ENCODE results near the gene ETNK1. TPM values are rescaled to one million over a fixed set of nuclear protein-coding genes. Genes with fewer than 3 reads are reported as not detected.

Gene ETNK1
- total and polyA plus RNA-seq, 5 donors from 2014 or later: 20.9 to 64.4 (median 22.0) TPM

- DNase-seq (no peak), ATAC-seq (ENCODE audit: low read depth in 2 of 2) (no peak)
- Histone ChIP-seq H3K27me3 (ENCODE audit: control insufficient read depth, insufficient read depth, low read length) (peaks cover 3% of the 10 kb centered on the region), H3K9me3 (ENCODE audit: control insufficient read depth in 2 of 2, low read length in 2 of 2) (peaks cover 4 to 10% of the 10 kb centered on the region in 2 experiments), H3K27ac (ENCODE audit: insufficient read depth, low read length, poor library complexity, severe bottlenecking) (no peak overlapping the region), H3K36me3 (ENCODE audit: control insufficient read depth, insufficient read depth, low read length) (no peaks in the 10 kb centered on the region), H3K4me3 (ENCODE audit: low read depth, low read length) (no peak overlapping the region), H3K4me1 (ENCODE audit: control insufficient read depth, insufficient read depth, low read length, poor library complexity, severe bottlenecking) (no peaks in the 10 kb centered on the region)
- Mint-ChIP-seq H3K27ac (no peak overlapping the region), H3K4me1 (peaks cover 0 to 5% (median 0%) of the 10 kb centered on the region in 4 donors), H3K9me3 (peaks cover 0 to 11% (median 6%) of the 10 kb centered on the region in 7 donors), H3K4me3 (no peak overlapping the region), H3K27me3 (peaks cover 44% of the 10 kb centered on the region), H3K36me3 (no peaks in the 10 kb centered on the region)
Measured at GRCh38 chr12:22617630-22618029, 7.3 kb upstream of the ETNK1 start.

DNA sequence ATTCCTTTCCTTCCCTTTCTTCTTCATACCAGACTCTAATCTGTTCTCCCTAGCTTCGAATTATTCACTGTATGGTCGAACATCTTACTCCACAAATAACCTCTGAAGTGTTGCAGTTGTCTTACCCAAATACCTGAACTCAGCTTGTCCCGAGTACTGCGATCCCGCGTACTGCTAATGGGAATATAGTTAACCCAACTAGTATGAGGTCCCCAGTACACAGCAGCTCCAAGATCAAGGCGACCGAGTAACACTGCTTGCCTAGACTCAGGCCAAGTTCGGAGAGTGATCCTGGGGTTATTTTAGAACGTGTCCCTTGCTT, 462 bp upstream of the ETNK1 start:
- ATAC-seq (ENCODE audit: low read depth in 2 of 2): no peak

DNA sequence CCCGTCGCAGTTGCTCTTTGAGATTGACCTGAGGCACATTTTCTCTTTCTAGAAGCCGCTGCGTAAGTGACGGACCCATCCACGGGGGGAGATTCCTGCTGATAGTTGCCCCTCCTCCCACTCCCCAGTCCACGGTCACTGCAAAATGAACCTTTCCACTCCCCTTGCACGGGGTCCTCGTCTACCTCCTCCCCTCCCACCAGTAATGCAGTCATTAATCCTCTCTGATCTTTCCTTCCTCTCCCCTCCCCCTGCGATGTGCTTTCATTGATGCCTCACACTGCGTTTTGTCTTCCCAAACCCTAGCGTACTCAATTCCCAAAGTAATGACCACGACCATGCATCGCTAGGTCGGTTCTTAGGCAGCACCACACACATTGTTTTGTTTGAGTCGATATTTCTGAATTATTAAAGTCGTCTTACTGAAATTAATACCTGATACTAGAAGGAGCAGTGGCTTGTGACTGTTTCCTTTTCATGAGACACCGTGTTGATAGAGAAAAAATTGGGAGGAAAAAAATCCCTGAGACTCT, 857 bp downstream of the ETNK1 start:
- H3K27me3 ChIP-seq (ENCODE audit: control insufficient read depth, insufficient read depth, low read length): peaks cover 5% of the 10 kb centered on the region
- Mint-ChIP-seq H3K4me3 (peak overlapping the region; percentile 94 to 99 (median 96)), H3K4me1 (peaks cover 39 to 55% (median 46%) of the 10 kb centered on the region in 4 donors), H3K36me3 (no peaks in the 10 kb centered on the region), H3K27me3 (peaks cover 26% of the 10 kb centered on the region), H3K27ac (peak overlapping the region; percentile 94 to 100 (median 97)), H3K9me3 (peaks cover 0 to 2% (median 0%) of the 10 kb centered on the region in 7 donors)
- DNase-seq (peak in 2 of 3 donors; percentile 22 to 54), ATAC-seq (ENCODE audit: low read depth in 2 of 2) (peak in 1 of 2 donors; percentile 1)
- H3K27ac ChIP-seq (ENCODE audit: insufficient read depth, low read length, poor library complexity, severe bottlenecking): peak overlapping the region; percentile 90
- H3K4me1 ChIP-seq (ENCODE audit: control insufficient read depth, insufficient read depth, low read length, poor library complexity, severe bottlenecking): peaks cover 26% of the 10 kb centered on the region
- no peaks in the 10 kb centered on the region for H3K9me3 ChIP-seq (ENCODE audit: control insufficient read depth in 2 of 2, low read length in 2 of 2)
- H3K4me3 ChIP-seq (ENCODE audit: low read depth, low read length): peak overlapping the region; percentile 94
- H3K36me3 ChIP-seq (ENCODE audit: control insufficient read depth, insufficient read depth, low read length): no peaks in the 10 kb centered on the region

More for the DNA sequence above, 462 bp upstream of the ETNK1 start:
- peaks cover 5% of the 10 kb centered on the region for H3K27me3 ChIP-seq (ENCODE audit: control insufficient read depth, insufficient read depth, low read length)
- peaks cover 33% of the 10 kb centered on the region for H3K27me3 Mint-ChIP-seq
- H3K36me3 Mint-ChIP-seq: no peaks in the 10 kb centered on the region
- DNase-seq: no peak
- peak overlapping the region; percentile 90 for H3K27ac ChIP-seq (ENCODE audit: insufficient read depth, low read length, poor library complexity, severe bottlenecking)
- H3K9me3 ChIP-seq (ENCODE audit: control insufficient read depth in 2 of 2, low read length in 2 of 2): no peaks in the 10 kb centered on the region
- H3K36me3 ChIP-seq (ENCODE audit: control insufficient read depth, insufficient read depth, low read length): no peaks in the 10 kb centered on the region
- peaks cover 0 to 2% (median 0%) of the 10 kb centered on the region in 7 donors for H3K9me3 Mint-ChIP-seq
- peak overlapping the region; percentile 94 to 100 (median 97) for H3K27ac Mint-ChIP-seq
- H3K4me3 Mint-ChIP-seq: peak overlapping the region; percentile 94 to 99 (median 96)
- H3K4me1 Mint-ChIP-seq: peaks cover 32 to 45% (median 38%) of the 10 kb centered on the region in 4 donors
- peaks cover 26% of the 10 kb centered on the region for H3K4me1 ChIP-seq (ENCODE audit: control insufficient read depth, insufficient read depth, low read length, poor library complexity, severe bottlenecking)
- peak overlapping the region; percentile 90 for H3K4me3 ChIP-seq (ENCODE audit: low read depth, low read length)

GRCh38 chr12:22626406-22626805, 1.4 kb downstream of the ETNK1 start:
- H3K36me3 ChIP-seq (ENCODE audit: control insufficient read depth, insufficient read depth, low read length): no peaks in the 10 kb centered on the region
- Mint-ChIP-seq H3K9me3 (peaks cover 0 to 2% (median 0%) of the 10 kb centered on the region in 7 donors), H3K27me3 (peaks cover 20% of the 10 kb centered on the region), H3K36me3 (no peaks in the 10 kb centered on the region), H3K4me1 (peaks cover 41 to 61% (median 50%) of the 10 kb centered on the region in 4 donors), H3K4me3 (peak overlapping the region; percentile 94 to 99 (median 96)), H3K27ac (peak overlapping the region; percentile 79 to 97 (median 94))
- peak overlapping the region; percentile 94 for H3K4me3 ChIP-seq (ENCODE audit: low read depth, low read length)
- H3K4me1 ChIP-seq (ENCODE audit: control insufficient read depth, insufficient read depth, low read length, poor library complexity, severe bottlenecking): peaks cover 26% of the 10 kb centered on the region
- no peaks in the 10 kb centered on the region for H3K9me3 ChIP-seq (ENCODE audit: control insufficient read depth in 2 of 2, low read length in 2 of 2)
- ATAC-seq (ENCODE audit: low read depth in 2 of 2) (no peak), DNase-seq (peak in 2 of 3 donors; percentile 17 to 66)
- peak overlapping the region; percentile 90 for H3K27ac ChIP-seq (ENCODE audit: insufficient read depth, low read length, poor library complexity, severe bottlenecking)
- H3K27me3 ChIP-seq (ENCODE audit: control insufficient read depth, insufficient read depth, low read length): peaks cover 3% of the 10 kb centered on the region

DNA sequence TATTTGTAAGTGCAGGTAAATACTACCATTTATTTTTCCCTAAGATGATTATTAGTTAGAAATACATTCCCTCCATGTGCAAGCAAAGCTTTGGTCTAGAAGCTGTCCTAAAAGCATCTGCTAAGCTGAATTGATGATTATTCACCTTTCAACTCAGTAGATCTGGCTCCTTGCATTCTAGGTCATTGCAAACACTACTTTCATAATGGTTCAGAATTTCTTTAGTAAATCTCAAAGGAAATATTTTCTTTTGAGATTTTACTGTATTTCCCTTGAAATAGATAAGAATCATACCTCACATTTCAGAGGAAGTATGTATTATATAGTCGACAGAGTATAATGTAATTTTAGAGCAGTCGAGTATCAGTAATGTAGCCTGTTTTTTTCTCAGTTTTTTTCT, 2.4 kb downstream of the ETNK1 start:
- peaks cover 26% of the 10 kb centered on the region for H3K4me1 ChIP-seq (ENCODE audit: control insufficient read depth, insufficient read depth, low read length, poor library complexity, severe bottlenecking)
- peak overlapping the region; percentile 94 for H3K4me3 ChIP-seq (ENCODE audit: low read depth, low read length)
- DNase-seq (peak in 1 of 3 donors; percentile 16), ATAC-seq (ENCODE audit: low read depth in 2 of 2) (no peak)
- H3K36me3 ChIP-seq (ENCODE audit: control insufficient read depth, insufficient read depth, low read length): no peaks in the 10 kb centered on the region
- peak overlapping the region; percentile 76 to 94 (median 88) for H3K27ac Mint-ChIP-seq
- peaks cover 0 to 2% (median 0%) of the 10 kb centered on the region in 7 donors for H3K9me3 Mint-ChIP-seq
- peak overlapping the region; percentile 81 to 95 (median 90) for H3K4me3 Mint-ChIP-seq
- peaks cover 44 to 67% (median 56%) of the 10 kb centered on the region in 4 donors for H3K4me1 Mint-ChIP-seq
- H3K9me3 ChIP-seq (ENCODE audit: control insufficient read depth in 2 of 2, low read length in 2 of 2): no peaks in the 10 kb centered on the region
- H3K36me3 Mint-ChIP-seq: no peaks in the 10 kb centered on the region
- H3K27me3 ChIP-seq (ENCODE audit: control insufficient read depth, insufficient read depth, low read length): peaks cover 3% of the 10 kb centered on the region
- H3K27me3 Mint-ChIP-seq: peaks cover 10% of the 10 kb centered on the region
- peak overlapping the region; percentile 90 for H3K27ac ChIP-seq (ENCODE audit: insufficient read depth, low read length, poor library complexity, severe bottlenecking)

DNA sequence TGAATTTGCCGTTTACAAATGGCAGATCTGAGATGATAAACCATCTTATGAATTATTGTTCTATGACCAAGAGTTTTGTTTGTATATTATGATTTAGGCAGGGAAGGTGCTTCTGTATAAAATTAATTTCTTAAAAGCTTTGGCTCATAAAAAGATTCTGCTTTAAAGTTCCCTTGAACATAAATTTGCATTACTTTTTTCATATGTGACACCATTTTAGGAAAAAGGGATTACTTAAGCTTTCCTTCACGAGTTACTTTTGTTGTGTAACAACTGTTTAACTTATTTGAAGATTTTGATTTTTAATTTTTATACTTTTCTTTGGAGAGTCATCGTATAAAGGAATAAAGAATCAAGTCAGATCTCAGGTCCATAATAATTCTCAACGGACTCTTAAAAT, 3.3 kb downstream of the ETNK1 start:
- H3K27me3 Mint-ChIP-seq: peaks cover 2% of the 10 kb centered on the region
- peak overlapping the region; percentile 90 for H3K27ac ChIP-seq (ENCODE audit: insufficient read depth, low read length, poor library complexity, severe bottlenecking)

DNA sequence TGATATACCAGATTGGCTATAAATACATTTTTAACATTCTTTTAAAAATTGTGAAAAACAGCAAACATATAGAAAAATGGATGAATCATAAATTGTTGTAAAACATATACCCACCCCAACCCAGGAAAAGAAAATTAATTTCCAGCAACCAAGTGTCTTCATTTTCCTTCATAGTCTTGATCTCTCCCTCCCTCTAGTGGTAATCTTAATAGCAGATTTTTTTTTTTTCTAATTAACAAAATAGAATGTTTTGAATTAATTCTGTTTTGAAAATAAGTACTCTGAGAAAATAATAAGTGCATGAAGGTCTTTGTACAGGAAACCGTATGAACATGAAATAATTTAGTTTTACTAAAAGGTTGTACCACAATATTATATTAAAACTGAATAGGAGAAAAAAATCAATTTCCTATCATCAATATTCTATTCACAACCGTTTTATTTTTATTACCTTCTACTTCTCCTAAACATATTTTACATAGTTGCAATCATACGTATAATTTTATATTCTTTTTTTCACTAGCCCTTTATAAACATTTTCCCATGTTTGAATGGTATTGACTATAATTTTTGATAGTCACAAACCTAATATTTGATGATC, 7.0 kb downstream of the ETNK1 start:
- no peaks in the 10 kb centered on the region for H3K9me3 Mint-ChIP-seq
- no peak overlapping the region for H3K4me3 ChIP-seq (ENCODE audit: low read depth, low read length)
- peaks cover 13% of the 10 kb centered on the region for H3K36me3 Mint-ChIP-seq
- peaks cover 60 to 88% (median 73%) of the 10 kb centered on the region in 4 donors for H3K4me1 Mint-ChIP-seq
- H3K4me3 Mint-ChIP-seq: peak overlapping the region in 1 of 4 donors; percentile 25
- DNase-seq: peak in 2 of 3 donors; percentile 45 to 49
- H3K27me3 ChIP-seq (ENCODE audit: control insufficient read depth, insufficient read depth, low read length): no peaks in the 10 kb centered on the region
- H3K27ac Mint-ChIP-seq: peak overlapping the region in 2 of 3 donors; percentile 12 to 26
- H3K9me3 ChIP-seq (ENCODE audit: control insufficient read depth in 2 of 2, low read length in 2 of 2): no peaks in the 10 kb centered on the region
- peak overlapping the region; percentile 23 for H3K27ac ChIP-seq (ENCODE audit: insufficient read depth, low read length, poor library complexity, severe bottlenecking)
- H3K27me3 Mint-ChIP-seq: no peaks in the 10 kb centered on the region
- H3K4me1 ChIP-seq (ENCODE audit: control insufficient read depth, insufficient read depth, low read length, poor library complexity, severe bottlenecking): peaks cover 27% of the 10 kb centered on the region
- ATAC-seq (ENCODE audit: low read depth in 2 of 2): peak in 1 of 2 donors; percentile 28
- H3K36me3 ChIP-seq (ENCODE audit: control insufficient read depth, insufficient read depth, low read length): peaks cover 9% of the 10 kb centered on the region

More for the DNA sequence above, 3.3 kb downstream of the ETNK1 start:
- Histone ChIP-seq H3K9me3 (ENCODE audit: control insufficient read depth in 2 of 2, low read length in 2 of 2) (no peaks in the 10 kb centered on the region), H3K4me3 (ENCODE audit: low read depth, low read length) (peak overlapping the region; percentile 94), H3K27me3 (ENCODE audit: control insufficient read depth, insufficient read depth, low read length) (peaks cover under 1% of the 10 kb centered on the region), H3K4me1 (ENCODE audit: control insufficient read depth, insufficient read depth, low read length, poor library complexity, severe bottlenecking) (peaks cover 31% of the 10 kb centered on the region), H3K36me3 (ENCODE audit: control insufficient read depth, insufficient read depth, low read length) (no peaks in the 10 kb centered on the region)
- peaks cover 0 to 2% (median 0%) of the 10 kb centered on the region in 7 donors for H3K9me3 Mint-ChIP-seq
- peaks cover 5% of the 10 kb centered on the region for H3K36me3 Mint-ChIP-seq
- H3K4me3 Mint-ChIP-seq: peak overlapping the region; percentile 81 to 95 (median 90)
- ATAC-seq (ENCODE audit: low read depth in 2 of 2) (no peak), DNase-seq (no peak)
- H3K27ac Mint-ChIP-seq: peak overlapping the region in 2 of 3 donors; percentile 76 to 94
- H3K4me1 Mint-ChIP-seq: peaks cover 51 to 72% (median 63%) of the 10 kb centered on the region in 4 donors
